ENCODE results near the gene COX8A.
A peak's percentile ranks its signal among the peaks of the same experiment; 100 is the strongest.
"Not testable (repeated sequence)": the region's sequence is repeated elsewhere in the genome, so short reads cannot be mapped to it uniquely, and the experiment has no call there.

Gene COX8A

GRCh38 chr11:63945477-63946163 is 28.8 kb upstream of the COX8A start:
- POLR2A ChIA-PET: interaction anchor here (1.2 kb wide), 1 partner anchor 107 kb away, joined by 3 read pairs; no protein-coding TSS in a partner anchor
- no peak overlapping the region for H3K27ac ChIP-seq (ENCODE audit: insufficient read depth in 1 of 2, low read depth in 1 of 2, low read length in 2 of 2, poor library complexity in 1 of 2, severe bottlenecking in 2 of 2)
- CTCF ChIA-PET: interaction anchor here (0.8 to 6.2 kb wide), 25 partner anchors 9 to 205 kb away, joined by 3 to 80 read pairs (median 5); partner anchors contain the start of genes MARK2, RCOR2 and ZFTA

GRCh38 chr11:63951779-63952536 is 22.5 kb upstream of the COX8A start:
- H3K4me1 ChIP-seq (ENCODE audit: control extremely low read depth in 1 of 4, control insufficient read depth in 4 of 4, insufficient read depth in 4 of 4, low read length in 3 of 4): peaks cover 0 to 15% (median 13%) of the 10 kb centered on the region in 4 experiments
- H3K27ac ChIP-seq (ENCODE audit: insufficient read depth in 1 of 2, low read depth in 1 of 2, low read length in 2 of 2, poor library complexity in 1 of 2, severe bottlenecking in 2 of 2): peak overlapping the region in 1 of 2 experiments; percentile 28
- 50% methylated on average over 19 of the region's 20 CpGs for WGBS (ENCODE audit: insufficient coverage)
- H3K27me3 ChIP-seq (replicated peaks in 2 of 5; ENCODE audit: control insufficient read depth in 4 of 5, insufficient read depth in 5 of 5, low read length in 4 of 5): no peaks in the 10 kb centered on the region
- peak; percentile 54 to 86 (median 81) for DNase-seq
- H3K9me3 ChIP-seq (ENCODE audit: control extremely low read depth in 1 of 5, control insufficient read depth in 4 of 5, insufficient read depth in 2 of 5, low read depth in 1 of 5, low read length in 4 of 5): no peaks in the 10 kb centered on the region
- peaks cover 13 to 54% (median 36%) of the 10 kb centered on the region in 4 experiments for H3K36me3 ChIP-seq (ENCODE audit: control insufficient read depth in 4 of 4, insufficient read depth in 4 of 4, low read length in 3 of 4)
- H3K4me3 ChIP-seq (ENCODE audit: control insufficient read depth in 1 of 7, extremely low read depth in 1 of 7, insufficient read depth in 4 of 7, low read depth in 2 of 7, low read length in 6 of 7): peak overlapping the region in 2 of 7 experiments; percentile 31 to 35
- CTCF ChIA-PET: interaction anchor here (1.4 to 2.4 kb wide), 3 partner anchors 9 to 124 kb away, joined by 4 to 10 read pairs (median 6); no protein-coding TSS in a partner anchor
- POLR2A ChIA-PET: no interaction called here

More at GRCh38 chr11:63945477-63946163, 28.8 kb upstream of the COX8A start:
- no peak overlapping the region for H3K4me3 ChIP-seq (ENCODE audit: control insufficient read depth in 1 of 7, extremely low read depth in 1 of 7, insufficient read depth in 4 of 7, low read depth in 2 of 7, low read length in 6 of 7)
- peaks cover 1 to 8% (median 6%) of the 10 kb centered on the region in 4 experiments for H3K4me1 ChIP-seq (ENCODE audit: control extremely low read depth in 1 of 4, control insufficient read depth in 4 of 4, insufficient read depth in 4 of 4, low read length in 3 of 4)
- 83% methylated on average over 12 of the region's 14 CpGs for WGBS (ENCODE audit: insufficient coverage)
- no peaks in the 10 kb centered on the region for H3K9me3 ChIP-seq (ENCODE audit: control extremely low read depth in 1 of 5, control insufficient read depth in 4 of 5, insufficient read depth in 2 of 5, low read depth in 1 of 5, low read length in 4 of 5)
- H3K27me3 ChIP-seq (replicated peaks in 2 of 5; ENCODE audit: control insufficient read depth in 4 of 5, insufficient read depth in 5 of 5, low read length in 4 of 5): no peaks in the 10 kb centered on the region
- peaks cover 3 to 44% (median 17%) of the 10 kb centered on the region in 4 experiments for H3K36me3 ChIP-seq (ENCODE audit: control insufficient read depth in 4 of 4, insufficient read depth in 4 of 4, low read length in 3 of 4)
- peak in 2 of 3 donors; percentile 64 to 69 for DNase-seq

DNA sequence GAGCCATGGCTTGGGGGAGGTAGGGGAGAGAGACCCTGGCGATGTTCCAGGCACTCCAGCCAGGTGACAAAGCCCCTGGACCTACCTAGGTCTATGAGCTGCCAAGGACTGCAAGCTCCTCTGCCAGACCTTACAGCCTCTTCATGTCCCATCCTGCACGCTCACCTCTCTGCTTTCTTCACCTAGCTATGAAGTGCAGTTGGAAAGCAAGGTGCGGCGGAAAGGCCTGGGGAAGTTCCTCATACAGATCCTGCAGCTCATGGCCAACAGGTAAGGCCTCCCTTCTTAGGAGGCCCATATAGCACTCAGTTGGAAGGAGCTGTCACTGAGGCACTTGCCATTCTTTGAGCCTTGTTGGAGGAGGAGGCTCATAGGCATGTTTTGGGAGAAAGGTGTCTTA is 21.9 kb upstream of the COX8A start:
- ChIA-PET CTCF (interaction anchor here (0.8 to 2.4 kb wide), 4 partner anchors 9 to 200 kb away, joined by 3 to 10 read pairs (median 5); no protein-coding TSS in a partner anchor), POLR2A (interaction anchor here (0.6 kb wide), 1 partner anchor 1109 kb away, joined by 3 read pairs; no protein-coding TSS in a partner anchor)
- no peak overlapping the region for H3K4me3 ChIP-seq (ENCODE audit: control insufficient read depth in 1 of 7, extremely low read depth in 1 of 7, insufficient read depth in 4 of 7, low read depth in 2 of 7, low read length in 6 of 7)
- WGBS (ENCODE audit: insufficient coverage): 100% methylated on average over 2 of the region's 4 CpGs
- H3K9me3 ChIP-seq (ENCODE audit: control extremely low read depth in 1 of 5, control insufficient read depth in 4 of 5, insufficient read depth in 2 of 5, low read depth in 1 of 5, low read length in 4 of 5): no peaks in the 10 kb centered on the region
- H3K27me3 ChIP-seq (replicated peaks in 2 of 5; ENCODE audit: control insufficient read depth in 4 of 5, insufficient read depth in 5 of 5, low read length in 4 of 5): no peaks in the 10 kb centered on the region
- no peak for DNase-seq
- no peak overlapping the region for H3K27ac ChIP-seq (ENCODE audit: insufficient read depth in 1 of 2, low read depth in 1 of 2, low read length in 2 of 2, poor library complexity in 1 of 2, severe bottlenecking in 2 of 2)
- H3K4me1 ChIP-seq (ENCODE audit: control extremely low read depth in 1 of 4, control insufficient read depth in 4 of 4, insufficient read depth in 4 of 4, low read length in 3 of 4): peaks cover 0 to 15% (median 13%) of the 10 kb centered on the region in 4 experiments
- peaks cover 16 to 54% (median 33%) of the 10 kb centered on the region in 4 experiments for H3K36me3 ChIP-seq (ENCODE audit: control insufficient read depth in 4 of 4, insufficient read depth in 4 of 4, low read length in 3 of 4)

DNA sequence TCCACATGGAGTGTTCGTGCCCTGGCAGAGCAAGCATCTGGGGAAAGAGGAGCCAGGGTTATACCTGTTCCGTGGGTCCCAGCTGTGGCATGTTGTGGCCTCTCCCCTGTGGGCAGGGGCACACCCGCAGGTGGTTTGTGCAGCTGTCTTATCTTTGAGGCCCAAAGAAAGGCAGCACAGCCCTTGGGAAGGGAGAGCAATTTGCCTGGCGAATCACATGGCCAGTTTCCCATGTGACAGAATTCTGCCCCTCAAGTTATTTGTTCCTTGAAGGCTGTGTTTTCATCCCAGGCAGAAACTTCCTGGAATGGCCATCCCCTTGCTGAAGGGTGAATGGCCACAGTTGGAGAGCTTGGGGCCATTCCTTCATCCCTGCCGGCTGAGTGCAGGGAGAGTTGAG is 16.4 kb upstream of the COX8A start:
- Histone ChIP-seq H3K36me3 (ENCODE audit: control insufficient read depth in 4 of 4, insufficient read depth in 4 of 4, low read length in 3 of 4) (peaks cover 16 to 48% (median 27%) of the 10 kb centered on the region in 4 experiments), H3K4me1 (ENCODE audit: control extremely low read depth in 1 of 4, control insufficient read depth in 4 of 4, insufficient read depth in 4 of 4, low read length in 3 of 4) (peaks cover 0 to 5% (median 0%) of the 10 kb centered on the region in 4 experiments), H3K27me3 (replicated peaks in 2 of 5; ENCODE audit: control insufficient read depth in 4 of 5, insufficient read depth in 5 of 5, low read length in 4 of 5) (no peaks in the 10 kb centered on the region), H3K27ac (ENCODE audit: insufficient read depth in 1 of 2, low read depth in 1 of 2, low read length in 2 of 2, poor library complexity in 1 of 2, severe bottlenecking in 2 of 2) (no peak overlapping the region), H3K9me3 (ENCODE audit: control extremely low read depth in 1 of 5, control insufficient read depth in 4 of 5, insufficient read depth in 2 of 5, low read depth in 1 of 5, low read length in 4 of 5) (no peaks in the 10 kb centered on the region), H3K4me3 (ENCODE audit: control insufficient read depth in 1 of 7, extremely low read depth in 1 of 7, insufficient read depth in 4 of 7, low read depth in 2 of 7, low read length in 6 of 7) (no peak overlapping the region)
- POLR2A ChIA-PET: no interaction called here
- CTCF ChIA-PET: interaction anchor here (0.8 to 2.8 kb wide), 5 partner anchors 12 to 191 kb away, joined by 3 to 13 read pairs (median 3); no protein-coding TSS in a partner anchor
- no peak for DNase-seq
- 90% methylated on average over 4 of the region's 5 CpGs for WGBS (ENCODE audit: insufficient coverage)

DNA sequence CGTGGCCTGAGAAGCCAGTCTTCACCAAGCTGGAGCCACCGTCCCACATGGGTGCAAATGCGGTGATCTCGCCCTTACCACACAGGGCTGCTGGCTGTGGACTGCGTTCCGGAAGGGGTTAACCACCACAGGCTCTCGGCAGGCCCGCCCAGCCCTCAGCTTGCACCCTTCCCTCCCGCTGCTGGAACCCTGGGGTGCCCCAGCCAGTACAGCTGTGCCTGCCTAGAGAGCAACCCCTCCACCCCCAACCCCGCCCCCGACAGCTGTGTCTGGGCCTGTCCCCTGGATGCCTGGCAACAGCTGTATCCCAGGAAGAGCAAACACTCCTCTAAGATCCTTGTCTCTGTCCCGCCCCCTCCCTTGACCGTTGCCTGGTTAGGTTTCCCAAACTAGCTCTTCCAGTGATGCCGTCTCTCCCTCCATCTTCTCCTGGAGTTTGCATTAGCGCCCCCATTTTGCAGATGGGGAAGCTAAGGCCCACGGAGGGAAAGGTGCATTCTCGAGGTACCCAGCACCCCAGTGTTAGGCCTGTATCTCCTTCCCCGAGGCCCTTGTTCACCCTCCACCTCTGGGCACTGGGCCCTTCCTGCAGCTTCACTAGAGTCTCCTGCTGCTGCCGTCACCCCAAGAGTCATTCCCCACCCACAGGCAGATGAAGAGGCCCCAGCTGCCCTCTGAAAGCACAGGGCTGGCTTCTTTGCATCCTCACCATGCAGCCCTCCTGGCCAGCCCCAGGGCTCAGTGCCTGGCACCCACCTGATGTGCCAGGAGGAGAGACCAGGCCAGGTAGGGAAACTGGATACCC is 12.6 kb upstream of the COX8A start:
- Histone ChIP-seq H3K4me3 (ENCODE audit: control insufficient read depth in 1 of 7, extremely low read depth in 1 of 7, insufficient read depth in 4 of 7, low read depth in 2 of 7, low read length in 6 of 7) (no peak overlapping the region), H3K36me3 (ENCODE audit: control insufficient read depth in 4 of 4, insufficient read depth in 4 of 4, low read length in 3 of 4) (peaks cover 0 to 14% (median 3%) of the 10 kb centered on the region in 4 experiments), H3K27ac (ENCODE audit: insufficient read depth in 1 of 2, low read depth in 1 of 2, low read length in 2 of 2, poor library complexity in 1 of 2, severe bottlenecking in 2 of 2) (no peak overlapping the region), H3K4me1 (ENCODE audit: control extremely low read depth in 1 of 4, control insufficient read depth in 4 of 4, insufficient read depth in 4 of 4, low read length in 3 of 4) (peaks cover 0 to 5% (median 0%) of the 10 kb centered on the region in 4 experiments), H3K27me3 (replicated peaks in 2 of 5; ENCODE audit: control insufficient read depth in 4 of 5, insufficient read depth in 5 of 5, low read length in 4 of 5) (no peaks in the 10 kb centered on the region), H3K9me3 (ENCODE audit: control extremely low read depth in 1 of 5, control insufficient read depth in 4 of 5, insufficient read depth in 2 of 5, low read depth in 1 of 5, low read length in 4 of 5) (no peaks in the 10 kb centered on the region)
- POLR2A ChIA-PET: interaction anchor here (0.6 to 1.0 kb wide), 3 partner anchors 20 to 222 kb away, joined by 3 read pairs; no protein-coding TSS in a partner anchor
- CTCF ChIA-PET: interaction anchor here (1.7 to 2.2 kb wide), 4 partner anchors 10 to 124 kb away, joined by 5 to 6 read pairs (median 6); no protein-coding TSS in a partner anchor
- WGBS (ENCODE audit: insufficient coverage): 79% methylated on average over 15 of the region's 19 CpGs
- DNase-seq: peak in 2 of 3 donors; percentile 40 to 46

DNA sequence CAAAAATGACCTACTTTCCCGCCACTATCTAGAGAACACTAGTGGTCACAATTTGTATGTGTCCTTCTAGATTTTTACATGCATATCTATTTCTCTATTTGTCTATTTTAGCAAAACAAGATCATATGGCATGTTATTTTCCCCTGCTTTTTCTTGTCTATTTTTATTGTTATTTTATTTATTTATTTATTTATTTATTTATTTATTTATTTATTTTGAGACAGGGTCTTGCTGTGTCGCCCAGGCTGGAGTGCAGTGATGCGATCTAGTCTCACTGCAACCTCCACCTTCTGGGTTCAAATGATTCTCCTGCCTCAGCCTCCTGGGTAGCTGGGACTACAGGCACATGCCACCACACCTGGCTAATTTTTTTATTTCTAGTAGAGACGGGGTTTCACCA is 10.5 kb upstream of the COX8A start:
- H3K4me3 ChIP-seq (ENCODE audit: control insufficient read depth in 1 of 7, extremely low read depth in 1 of 7, insufficient read depth in 4 of 7, low read depth in 2 of 7, low read length in 6 of 7); H3K27me3 ChIP-seq (replicated peaks in 2 of 5; ENCODE audit: control insufficient read depth in 4 of 5, insufficient read depth in 5 of 5, low read length in 4 of 5); H3K4me1 ChIP-seq (ENCODE audit: control extremely low read depth in 1 of 4, control insufficient read depth in 4 of 4, insufficient read depth in 4 of 4, low read length in 3 of 4); H3K36me3 ChIP-seq (ENCODE audit: control insufficient read depth in 4 of 4, insufficient read depth in 4 of 4, low read length in 3 of 4); H3K27ac ChIP-seq (ENCODE audit: insufficient read depth in 1 of 2, low read depth in 1 of 2, low read length in 2 of 2, poor library complexity in 1 of 2, severe bottlenecking in 2 of 2); DNase-seq; CTCF ChIA-PET; POLR2A ChIA-PET; H3K9me3 ChIP-seq (ENCODE audit: control extremely low read depth in 1 of 5, control insufficient read depth in 4 of 5, insufficient read depth in 2 of 5, low read depth in 1 of 5, low read length in 4 of 5): not testable (repeated sequence)
- WGBS (ENCODE audit: insufficient coverage): 100% methylated on average over 3 of the region's 4 CpGs

All from common myeloid progenitor, CD34-positive (primary cell).